Measurements from ENCODE around the gene ABCA7. TPM values are rescaled to one million over a fixed set of nuclear protein-coding genes. Genes with fewer than 3 reads are reported as not detected.
A peak's percentile ranks its signal among the peaks of the same experiment; 100 is the strongest.

The ABCA7 gene
- total and polyA plus RNA-seq, 12 donors = 2.1 to 109 (median 18.8) TPM

DNA sequence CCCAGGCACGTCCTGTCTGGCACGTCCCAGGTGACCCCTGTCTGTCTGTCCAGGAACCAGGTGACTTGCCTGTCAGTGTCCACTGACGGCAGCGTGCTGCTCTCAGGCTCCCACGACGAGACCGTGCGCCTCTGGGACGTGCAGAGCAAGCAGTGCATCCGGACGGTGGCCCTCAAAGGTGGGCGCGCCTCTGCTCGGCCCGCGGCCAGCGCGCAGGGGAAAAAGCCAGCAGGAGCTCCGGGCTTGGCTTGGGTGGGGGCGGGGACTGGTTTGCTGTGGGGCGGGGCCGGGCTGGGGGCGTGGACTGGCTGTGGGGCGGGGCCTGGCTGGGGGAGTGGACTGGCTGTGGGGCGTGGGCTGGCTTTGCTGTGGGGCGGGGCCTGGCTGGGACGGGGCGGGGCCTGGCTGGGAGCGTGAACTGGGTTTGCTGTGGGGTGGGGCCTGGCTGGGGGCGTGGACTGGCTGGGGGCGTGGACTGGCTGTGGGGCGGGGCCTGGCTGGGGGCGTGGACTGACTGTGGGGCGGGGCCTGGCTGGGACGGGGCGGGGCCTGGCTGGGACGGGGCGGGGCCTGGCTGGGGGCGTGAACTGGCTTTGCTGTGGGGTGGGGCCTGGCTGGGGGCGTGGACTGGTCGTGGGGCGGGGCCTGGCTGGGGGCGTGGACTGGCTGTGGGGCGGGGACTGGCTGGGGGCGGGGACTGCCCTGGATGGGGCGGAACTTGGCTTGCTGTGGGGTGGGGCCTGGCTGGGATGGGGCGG lies 48.6 kb upstream of the ABCA7 start:
- peak in 6 of 7 donors; percentile 69 to 88 (median 78) for DNase-seq
- intact Hi-C loops (cut with DNase I) = loop anchor here in 1 of 2 donors (10.0 kb wide), 1 partner anchor 217 kb away; no protein-coding TSS in a partner anchor
- Histone ChIP-seq H3K9me3 (replicated peaks in 1 of 3) (no peaks in the 10 kb centered on the region), H3K27ac (peak overlapping the region in 4 of 5 donors; percentile 39 to 91 (median 84)), H3K36me3 (replicated peaks in 1 of 2) (peaks cover 0 to 14% of the 10 kb centered on the region in 2 donors), H3K27me3 (peaks cover 12% of the 10 kb centered on the region), H3K4me1 (replicated peaks in 1 of 2) (peaks cover 15 to 30% of the 10 kb centered on the region in 2 donors), H3K4me3 (peak overlapping the region in 1 of 4 donors; percentile 46)
- WGBS, 4 donors = 41 to 61% (median 51%) methylated on average over 3 to 42 of the region's 47 CpGs
- no peak for TF ChIP-seq POLR2A (IDR thresholded peaks at IDR 0.05)
- TF ChIP-seq, protein P1, sequence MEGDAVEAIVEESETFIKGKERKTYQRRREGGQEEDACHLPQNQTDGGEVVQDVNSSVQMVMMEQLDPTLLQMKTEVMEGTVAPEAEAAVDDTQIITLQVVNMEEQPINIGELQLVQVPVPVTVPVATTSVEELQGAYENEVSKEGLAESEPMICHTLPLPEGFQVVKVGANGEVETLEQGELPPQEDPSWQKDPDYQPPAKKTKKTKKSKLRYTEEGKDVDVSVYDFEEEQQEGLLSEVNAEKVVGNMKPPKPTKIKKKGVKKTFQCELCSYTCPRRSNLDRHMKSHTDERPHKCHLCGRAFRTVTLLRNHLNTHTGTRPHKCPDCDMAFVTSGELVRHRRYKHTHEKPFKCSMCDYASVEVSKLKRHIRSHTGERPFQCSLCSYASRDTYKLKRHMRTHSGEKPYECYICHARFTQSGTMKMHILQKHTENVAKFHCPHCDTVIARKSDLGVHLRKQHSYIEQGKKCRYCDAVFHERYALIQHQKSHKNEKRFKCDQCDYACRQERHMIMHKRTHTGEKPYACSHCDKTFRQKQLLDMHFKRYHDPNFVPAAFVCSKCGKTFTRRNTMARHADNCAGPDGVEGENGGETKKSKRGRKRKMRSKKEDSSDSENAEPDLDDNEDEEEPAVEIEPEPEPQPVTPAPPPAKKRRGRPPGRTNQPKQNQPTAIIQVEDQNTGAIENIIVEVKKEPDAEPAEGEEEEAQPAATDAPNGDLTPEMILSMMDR (IDR thresholded peaks at IDR 0.05) = no peak

- Histone ChIP-seq H3K27ac (peak overlapping the region in 2 of 5 donors; percentile 38 to 73), H3K27me3 (peaks cover 17% of the 10 kb centered on the region), H3K9me3 (replicated peaks in 1 of 3) (no peaks in the 10 kb centered on the region), H3K4me3 (no peak overlapping the region), H3K36me3 (replicated peaks in 1 of 2) (peaks cover 0 to 9% of the 10 kb centered on the region in 2 donors), H3K4me1 (replicated peaks in 1 of 2) (peaks cover 15 to 32% of the 10 kb centered on the region in 2 donors)
- WGBS, 4 donors = 80 to 96% (median 83%) methylated on average over 8 to 42 of the region's 42 CpGs
- no peak for DNase-seq
- intact Hi-C loops (cut with DNase I) = loop anchor here in 1 of 2 donors (10.0 kb wide), 1 partner anchor 217 kb away; no protein-coding TSS in a partner anchor
- TF ChIP-seq, protein P1 (IDR thresholded peaks at IDR 0.05) = no peak
- TF ChIP-seq POLR2A (IDR thresholded peaks at IDR 0.05) = no peak
These were observed 47.8 kb upstream of the ABCA7 start for GRCh38 chr19:991932-992669.

- no peak for TF ChIP-seq POLR2A (IDR thresholded peaks at IDR 0.05)
- Histone ChIP-seq H3K27me3 (peaks cover 21% of the 10 kb centered on the region), H3K4me1 (replicated peaks in 1 of 2) (peaks cover 15 to 32% of the 10 kb centered on the region in 2 donors), H3K36me3 (replicated peaks in 1 of 2) (peaks cover 0 to 6% of the 10 kb centered on the region in 2 donors), H3K9me3 (replicated peaks in 1 of 3) (no peaks in the 10 kb centered on the region), H3K27ac (peak overlapping the region in 2 of 5 donors; percentile 38 to 73), H3K4me3 (no peak overlapping the region)
- intact Hi-C loops (cut with DNase I) = loop anchor here in 1 of 2 donors (10.0 kb wide), 1 partner anchor 218 kb away; no protein-coding TSS in a partner anchor
- 46 to 76% (median 71%) methylated on average over 12 to 13 of the region's 13 CpGs for WGBS, 4 donors
- DNase-seq = peak in 4 of 7 donors; percentile 47 to 72 (median 64)
These were observed 47.2 kb upstream of the ABCA7 start for GRCh38 chr19:992670-993055.

DNA sequence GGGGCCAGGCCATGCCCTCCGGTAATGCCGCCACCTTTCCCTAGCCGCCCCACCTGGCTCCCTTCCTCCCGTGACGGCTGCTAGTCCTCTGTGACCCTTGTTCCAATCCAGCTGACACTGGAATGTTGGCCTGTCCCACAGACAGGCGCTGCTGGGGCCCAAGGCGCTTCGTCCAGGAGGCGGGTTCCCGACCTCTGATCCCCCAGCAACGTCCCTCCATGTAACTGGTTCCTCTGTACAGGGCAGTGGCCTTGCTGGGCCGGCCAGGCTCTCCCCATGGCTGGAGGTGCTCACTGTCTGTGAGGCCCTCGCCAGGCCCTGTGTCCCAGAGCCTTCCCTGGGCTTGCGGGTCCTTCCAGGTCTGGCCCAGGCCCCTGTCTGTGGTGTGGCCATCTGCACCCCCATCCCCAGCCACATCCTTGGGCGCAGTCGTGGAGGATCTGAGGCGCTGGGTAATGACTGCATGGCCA lies 46.5 kb upstream of the ABCA7 start:
- WGBS, 4 donors = 85 to 91% (median 90%) methylated on average over 13 to 17 of the region's 17 CpGs
- no peak overlapping the region for H3K4me3 ChIP-seq
- H3K27me3 ChIP-seq = peaks cover 22% of the 10 kb centered on the region
- peaks cover 0 to 2% of the 10 kb centered on the region in 2 donors for H3K36me3 ChIP-seq (replicated peaks in 1 of 2)
- H3K4me1 ChIP-seq (replicated peaks in 1 of 2) = peaks cover 15 to 32% of the 10 kb centered on the region in 2 donors
- H3K27ac ChIP-seq = no peak overlapping the region
- no peaks in the 10 kb centered on the region for H3K9me3 ChIP-seq (replicated peaks in 1 of 3)
- TF ChIP-seq POLR2A (IDR thresholded peaks at IDR 0.05) = no peak
- TF ChIP-seq, protein P1 (IDR thresholded peaks at IDR 0.05) = no peak
- no peak for DNase-seq
- intact Hi-C loops (cut with DNase I) = loop anchor here in 1 of 2 donors (10.0 kb wide), 1 partner anchor 219 kb away; no protein-coding TSS in a partner anchor

All from adrenal gland (tissue), 12 donors.